GM18508 (cell line): ENCODE results near the gene PHACTR1.
"Not testable (repeated sequence)": the region's sequence is repeated elsewhere in the genome, so short reads cannot be mapped to it uniquely, and the experiment has no call there.

ENCODE experiments used
- ATAC-seq: cut with Tn5 transposase; IDR thresholded peaks from one replicate; pipeline ENCODE4 v1.9.1; 2021; ENCODE audit warnings: moderate number of reproducible peaks; ENCODE audit not compliant: insufficient read depth, unreplicated experiment

The PHACTR1 gene

DNA sequence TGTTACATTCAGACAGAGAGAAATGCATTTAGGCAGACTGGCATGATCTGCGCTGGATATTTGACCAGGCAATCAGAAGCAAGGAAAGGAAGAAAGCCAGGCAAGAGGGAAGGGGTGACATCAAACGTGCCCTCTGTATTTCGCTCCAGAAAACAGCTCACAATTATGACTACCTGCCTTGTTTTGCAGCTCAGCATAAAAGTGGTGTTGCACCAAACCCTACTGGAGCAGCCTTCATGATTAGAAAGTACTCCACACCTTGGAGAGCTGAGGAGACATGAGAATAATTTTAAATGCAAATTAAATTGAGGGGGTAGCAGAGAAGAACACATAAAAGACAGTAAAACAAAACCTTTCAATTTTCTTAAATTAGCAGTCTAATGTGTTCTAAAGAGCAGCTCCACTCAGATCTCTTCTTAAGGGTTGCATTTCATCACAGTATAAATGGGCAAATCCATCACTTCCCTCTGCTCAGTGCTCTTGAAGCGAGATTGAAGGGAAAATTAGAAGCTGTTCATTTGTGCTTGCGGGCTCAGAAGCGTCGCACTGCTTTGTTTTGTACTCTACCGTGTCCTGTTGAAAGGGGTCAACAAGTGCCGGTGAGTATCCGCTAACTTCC lies at the start of gene PHACTR1:
PHACTR1 (plus strand) TSS at position 470 of the 619 bp plus-strand sequence.
- ATAC-seq = no peak

DNA sequence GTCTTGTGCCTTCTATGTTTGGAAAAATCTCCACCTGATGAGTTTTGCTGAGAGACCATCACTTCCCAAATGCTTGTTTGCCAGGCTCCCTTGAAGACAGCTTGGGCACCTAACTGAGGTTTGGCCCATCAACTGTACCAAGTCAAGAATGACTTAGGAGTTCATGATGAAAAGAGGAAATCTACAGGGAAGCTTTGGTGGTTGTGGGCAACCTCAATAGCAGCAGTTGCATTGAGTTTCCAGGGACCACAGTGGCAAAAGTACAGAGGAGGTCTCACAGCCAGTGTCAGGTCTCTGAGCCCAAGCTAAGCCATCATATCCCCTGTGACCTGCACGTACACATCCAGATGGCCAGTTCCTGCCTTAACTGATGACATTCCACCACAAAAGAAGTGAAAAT lies 49.7 kb upstream of the PHACTR1 start:
- no peak for ATAC-seq

DNA sequence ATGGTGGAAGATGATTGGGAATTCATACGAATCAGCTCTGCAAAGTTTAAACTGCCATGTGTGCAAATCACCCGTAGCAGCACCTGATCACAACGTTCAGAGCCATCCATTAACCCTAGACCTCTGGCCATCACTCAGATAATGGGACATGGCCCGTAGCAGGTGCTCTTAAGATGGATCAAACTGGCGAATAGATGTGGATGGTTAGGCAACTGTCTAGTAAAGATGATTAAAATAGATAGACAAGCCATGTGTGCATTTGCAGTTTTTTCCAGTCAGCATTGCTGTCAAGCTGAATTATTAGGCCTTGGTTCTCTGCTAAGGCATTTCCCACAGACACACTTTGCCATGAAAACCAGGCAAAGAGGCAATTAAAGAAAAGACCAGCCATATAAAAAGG lies 40.6 kb upstream of the PHACTR1 start:
- ATAC-seq = no peak

DNA sequence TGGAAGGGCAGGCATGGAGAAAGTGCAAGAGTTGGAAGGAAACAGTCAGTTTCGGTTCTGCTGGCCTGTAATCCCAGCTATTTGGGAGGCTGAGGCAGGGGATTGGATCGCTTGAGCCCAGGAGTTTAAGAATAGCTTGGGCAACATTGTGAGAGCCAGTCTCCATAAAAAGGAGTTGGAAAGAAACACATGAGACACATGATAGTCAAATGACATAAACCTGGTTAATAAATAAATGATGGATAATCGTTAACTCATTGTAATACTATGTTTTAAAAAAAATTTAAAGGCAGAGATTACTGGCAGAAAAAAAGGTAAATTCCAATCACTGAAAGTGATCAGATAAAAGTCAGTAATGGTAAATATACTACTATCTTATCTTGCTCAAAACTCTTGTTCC lies 37.2 kb upstream of the PHACTR1 start:
- ATAC-seq = no peak

DNA sequence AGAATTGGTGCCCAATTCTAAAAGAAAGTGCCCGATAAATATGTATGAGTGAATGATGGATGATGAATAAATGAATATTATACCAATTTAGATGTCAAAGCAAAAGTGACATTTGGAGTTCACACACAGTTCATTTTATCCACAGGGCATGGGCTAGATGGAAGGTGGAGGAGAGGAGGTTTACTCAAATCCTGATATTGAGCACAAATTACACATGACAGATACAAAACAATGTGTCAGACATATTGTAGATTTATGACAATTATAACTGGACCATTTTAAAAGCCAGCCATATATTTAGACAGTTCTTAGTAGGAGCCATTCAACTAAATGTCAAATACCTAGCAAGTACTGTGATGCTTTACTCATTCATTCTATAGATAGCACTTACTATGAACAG lies 23.4 kb upstream of the PHACTR1 start:
- no peak for ATAC-seq

DNA sequence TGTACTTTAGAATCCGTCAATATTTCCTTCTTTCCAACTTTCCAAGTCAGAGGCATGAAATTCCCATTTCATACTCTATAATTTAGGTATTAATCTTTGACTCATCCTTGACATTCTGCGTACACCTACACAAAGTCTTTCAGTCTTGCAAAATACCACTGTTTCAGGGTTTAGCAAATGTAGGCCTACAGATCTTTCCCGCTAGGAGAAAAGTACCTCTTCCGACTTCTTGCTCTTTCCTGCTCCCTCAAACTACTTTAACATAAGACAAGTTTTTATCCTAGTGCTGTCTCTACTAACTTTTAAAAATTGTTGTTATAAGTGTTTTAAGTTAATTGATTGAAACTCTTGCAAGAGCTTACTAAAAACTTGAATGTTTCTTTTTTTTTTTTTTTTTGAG lies 18.3 kb upstream of the PHACTR1 start:
- no peak for ATAC-seq

DNA sequence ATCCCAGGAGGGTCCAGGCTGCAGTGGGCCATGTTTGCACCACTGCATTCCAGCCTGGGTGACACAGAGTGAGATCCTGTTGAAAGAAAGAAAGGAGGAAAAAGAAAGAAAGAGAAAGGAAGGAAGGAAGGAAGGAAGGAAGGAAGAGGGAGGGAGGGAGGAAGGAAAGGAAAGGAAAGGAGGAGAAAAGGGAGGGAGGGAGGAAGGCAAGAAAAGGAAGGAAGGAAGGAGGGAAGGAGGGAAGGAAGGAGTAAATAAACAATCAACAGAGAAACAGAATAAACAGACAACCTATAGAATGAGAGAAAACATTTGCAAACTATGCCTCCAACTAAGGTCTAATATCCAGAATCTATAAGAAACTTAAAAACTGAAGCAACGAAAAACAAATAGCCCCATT lies 11.6 kb upstream of the PHACTR1 start:
- no peak for ATAC-seq

DNA sequence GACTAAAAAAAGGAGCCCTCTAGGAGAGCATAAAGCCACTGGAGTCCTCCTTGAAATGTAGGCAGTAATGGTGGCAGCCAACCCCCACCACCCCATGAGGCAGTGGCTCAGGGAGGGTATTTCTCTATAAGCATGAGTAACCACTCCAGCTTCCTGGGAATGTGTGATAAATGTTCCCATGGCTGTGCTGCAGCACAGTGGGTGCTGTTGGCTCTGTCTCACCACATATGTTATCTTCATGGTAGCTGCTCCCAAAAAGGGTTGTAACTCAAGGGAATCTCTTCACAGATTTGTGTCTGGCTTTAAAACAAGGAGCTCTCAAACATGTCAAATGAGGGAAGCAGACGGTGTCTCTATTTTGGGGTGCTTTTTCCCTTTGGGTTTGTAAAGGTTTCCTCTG lies 7.5 kb upstream of the PHACTR1 start:
- no peak for ATAC-seq

DNA sequence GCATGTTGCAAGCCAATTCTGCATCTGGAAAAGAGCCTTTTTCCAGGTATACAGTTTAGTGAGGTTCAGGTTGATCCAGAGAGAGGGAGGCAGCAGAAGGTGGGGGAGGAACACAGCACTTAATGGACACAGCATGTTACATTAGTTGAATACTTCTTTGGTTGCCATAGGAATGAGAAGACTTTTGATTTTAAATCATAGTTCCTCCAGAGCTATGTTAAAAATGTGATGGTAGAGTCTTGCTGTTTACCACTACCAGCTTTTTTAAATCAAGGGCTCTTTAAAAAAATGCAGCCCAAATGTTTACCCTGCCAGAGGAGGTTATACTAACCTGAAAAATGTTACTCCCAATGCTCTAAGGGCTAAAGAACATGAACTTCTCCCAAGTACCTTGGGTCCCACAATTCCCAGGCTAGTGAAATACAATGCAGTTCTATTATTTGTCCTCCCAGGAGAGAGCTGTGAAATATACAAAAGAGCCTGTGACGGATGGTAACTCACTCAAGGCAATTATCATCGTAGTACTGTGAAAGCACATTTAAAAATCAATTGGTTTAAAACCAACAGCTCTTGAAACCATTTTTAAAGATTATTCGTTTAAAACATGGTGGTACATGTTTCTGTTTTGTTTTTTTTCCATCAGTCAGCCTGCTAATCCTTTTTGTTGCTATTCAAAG lies 6.9 kb upstream of the PHACTR1 start:
- no peak for ATAC-seq

DNA sequence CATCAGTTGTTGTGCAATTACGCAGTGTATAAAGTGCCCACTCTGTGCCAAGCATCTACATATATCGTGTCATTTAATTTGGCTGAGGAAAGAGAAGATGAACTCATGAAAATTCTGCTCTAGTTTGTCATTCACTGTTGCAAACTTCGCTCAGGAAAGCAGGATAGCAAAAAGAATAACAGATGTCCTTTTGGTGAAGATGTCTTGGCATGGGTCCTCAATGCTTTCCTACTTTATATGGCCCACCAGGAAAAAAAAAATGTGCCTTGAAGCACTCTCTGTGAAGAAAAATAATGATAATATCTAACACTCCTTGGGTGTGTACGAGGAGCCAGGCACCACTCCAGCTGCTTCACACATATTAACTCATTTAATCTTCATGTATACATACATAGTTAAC lies 5.6 kb upstream of the PHACTR1 start:
- ATAC-seq = no peak

DNA sequence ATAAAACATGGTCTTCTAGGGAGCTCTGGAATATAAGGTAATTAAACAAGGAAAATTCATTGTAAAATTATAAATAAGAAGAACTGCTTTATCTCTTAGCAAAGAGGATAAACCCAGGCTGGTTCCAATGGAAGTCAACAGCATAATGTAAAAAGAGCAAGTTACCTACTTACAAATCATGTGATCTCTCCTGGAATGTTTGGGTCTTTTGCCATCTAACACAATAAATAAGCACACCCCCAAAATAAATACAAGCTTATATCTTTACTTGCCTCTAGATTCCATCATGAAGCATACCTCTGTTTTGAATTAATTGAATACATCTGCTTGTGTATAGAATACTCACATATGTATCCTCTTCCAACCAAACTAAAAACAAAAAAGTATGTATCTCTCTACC lies 2.5 kb upstream of the PHACTR1 start:
- ATAC-seq = no peak

DNA sequence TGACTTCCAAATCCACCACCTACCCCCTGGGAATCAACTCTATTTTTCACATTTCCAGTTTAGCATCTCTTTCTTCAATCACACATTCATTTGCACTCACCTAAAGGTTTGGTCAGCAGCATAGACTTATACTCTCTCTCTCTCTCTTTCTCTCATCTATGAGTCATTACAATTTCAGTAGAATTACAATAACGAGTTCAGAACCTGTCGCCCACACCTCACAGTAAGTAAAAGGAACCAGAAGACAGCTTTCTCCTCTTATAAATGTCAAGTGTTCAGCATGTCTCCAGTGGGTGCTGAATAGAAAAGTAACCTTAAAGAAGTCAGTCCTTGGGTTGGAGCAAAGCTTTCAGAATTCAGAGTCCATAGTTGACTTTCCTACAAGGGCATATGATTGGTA lies 1.1 kb upstream of the PHACTR1 start:
- ATAC-seq = no peak

DNA sequence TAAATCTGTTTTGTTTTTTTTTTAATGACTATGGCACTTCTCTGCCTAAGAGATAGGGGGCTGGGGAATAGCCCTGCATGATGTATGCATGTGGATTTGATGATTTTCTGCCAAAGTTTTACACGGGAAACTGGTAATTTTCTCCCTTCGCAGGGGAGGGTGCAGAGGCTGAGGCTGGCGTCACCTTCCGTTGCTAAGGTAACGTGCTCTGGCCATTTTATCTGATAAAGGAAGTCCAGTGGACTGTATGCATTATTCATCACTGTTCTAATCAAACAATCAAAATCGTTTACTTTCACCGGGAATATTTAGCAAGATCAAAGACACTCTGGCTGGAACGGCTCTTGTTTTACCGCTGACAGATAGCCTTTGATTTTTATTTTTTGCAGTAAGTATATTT lies 789 bp downstream of the PHACTR1 start:
- ATAC-seq = no peak

DNA sequence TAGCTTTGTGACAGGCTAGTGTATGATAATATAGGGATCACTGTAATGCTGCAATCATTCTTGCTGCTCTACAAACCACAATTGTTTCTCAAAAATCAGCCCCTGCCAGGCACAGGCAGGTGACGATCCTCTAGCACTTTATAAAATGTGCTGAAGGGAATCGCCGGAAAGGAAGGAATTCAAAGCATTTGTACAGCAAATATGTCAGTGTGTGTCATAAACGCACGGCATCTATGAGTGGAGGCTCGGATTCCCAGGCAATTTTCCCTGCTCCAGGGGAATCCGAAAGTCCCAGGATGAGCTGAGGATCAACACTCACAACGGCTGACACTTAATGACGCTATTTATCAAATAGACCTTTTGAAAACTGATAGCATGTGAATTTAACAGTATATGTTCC lies 1.4 kb downstream of the PHACTR1 start:
- no peak for ATAC-seq

DNA sequence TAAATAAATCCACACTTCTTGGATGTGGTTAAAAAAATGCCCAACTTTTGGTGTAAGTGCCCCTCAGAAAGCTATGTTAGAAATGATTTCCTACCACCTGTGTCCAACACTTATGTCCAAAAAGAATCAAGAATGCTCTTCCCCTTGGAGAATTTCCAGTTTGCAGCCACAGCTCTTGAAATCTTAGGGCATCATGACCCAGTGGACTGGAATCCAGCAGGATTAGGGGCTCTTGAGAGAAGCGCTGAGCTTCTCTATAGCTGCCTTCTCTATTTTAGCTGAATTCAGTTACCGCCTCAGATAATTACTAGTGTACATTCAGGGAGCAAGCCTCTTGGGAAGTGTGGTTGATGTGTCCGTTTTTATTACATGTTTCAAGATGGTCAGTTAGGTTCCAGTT lies 2.5 kb downstream of the PHACTR1 start:
- ATAC-seq = no peak

DNA sequence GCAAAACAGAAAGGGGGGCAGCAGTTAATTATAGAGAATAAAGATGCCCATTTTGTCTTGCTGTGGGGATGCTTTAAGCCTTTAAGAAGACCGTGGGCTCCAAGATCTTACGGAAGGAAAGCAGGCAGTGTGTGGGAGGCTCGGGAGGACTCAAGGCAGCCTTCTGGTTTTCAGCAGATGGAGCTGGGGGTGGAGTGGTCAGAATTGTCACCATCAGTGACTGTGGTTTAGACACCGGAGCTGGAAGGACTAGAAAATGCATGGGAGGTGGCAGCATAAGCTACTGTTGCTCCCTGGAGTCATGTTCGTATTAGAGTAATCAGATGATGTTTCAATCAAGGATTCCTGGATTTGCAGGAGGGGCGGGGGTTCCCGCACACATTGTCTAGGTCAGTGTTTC lies 3.7 kb downstream of the PHACTR1 start:
- no peak for ATAC-seq

DNA sequence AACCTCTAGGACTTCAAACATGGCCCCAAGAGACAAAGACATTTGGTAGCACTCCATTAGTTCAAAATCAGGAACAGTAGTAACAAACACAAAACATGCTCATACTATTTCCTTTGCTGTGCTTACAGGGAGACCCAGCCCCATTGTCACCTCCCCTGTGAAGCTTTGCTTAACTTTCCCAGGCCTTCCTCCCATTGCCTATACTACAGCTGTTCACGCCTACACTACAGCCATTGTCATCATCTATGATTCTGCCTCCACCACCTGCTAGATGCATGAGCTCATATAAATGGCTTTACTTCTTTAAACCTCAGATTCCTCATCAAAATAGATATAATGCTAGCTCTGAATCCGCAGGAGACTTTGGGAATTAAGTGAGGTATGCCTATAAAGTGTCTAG lies 8.7 kb downstream of the PHACTR1 start:
- ATAC-seq = no peak

DNA sequence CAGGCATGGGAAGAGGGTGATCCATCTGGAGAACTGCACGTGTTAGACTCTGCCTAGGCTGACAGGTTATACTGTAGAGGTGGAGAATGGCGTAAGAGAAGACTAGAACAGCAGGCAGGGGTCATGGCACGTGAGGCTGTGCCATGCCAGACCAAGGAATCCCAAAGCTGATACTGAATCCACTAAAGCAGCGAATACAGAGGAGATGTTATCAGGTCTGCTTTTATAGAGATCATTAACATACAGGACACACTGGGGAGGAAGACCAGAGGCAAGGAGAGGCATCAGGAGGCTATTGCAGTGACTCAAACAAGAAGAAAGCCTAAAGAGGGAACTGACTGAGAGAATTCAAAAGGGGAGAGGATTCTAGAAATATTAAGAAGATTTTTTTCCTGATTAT lies 12.9 kb downstream of the PHACTR1 start:
- no peak for ATAC-seq

DNA sequence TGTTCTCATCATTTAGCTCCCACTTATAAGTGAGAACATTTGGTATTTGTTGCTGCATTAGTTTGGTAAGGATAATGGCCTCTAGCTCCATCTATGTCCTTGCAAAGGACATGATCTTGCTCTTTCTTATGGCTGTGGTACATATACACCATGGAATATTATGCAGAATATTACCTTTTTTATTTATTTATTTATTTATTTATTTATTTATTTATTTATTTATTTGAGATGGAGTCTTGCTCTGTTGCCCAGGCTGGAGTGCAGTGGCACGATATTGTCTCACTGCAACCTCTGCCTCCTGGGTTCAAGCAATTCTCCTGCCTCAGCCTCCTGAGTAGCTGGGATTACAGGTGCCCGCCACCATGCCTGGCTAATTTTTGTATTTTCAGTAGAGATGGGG lies 14.2 kb downstream of the PHACTR1 start:
- ATAC-seq = not testable (repeated sequence)

DNA sequence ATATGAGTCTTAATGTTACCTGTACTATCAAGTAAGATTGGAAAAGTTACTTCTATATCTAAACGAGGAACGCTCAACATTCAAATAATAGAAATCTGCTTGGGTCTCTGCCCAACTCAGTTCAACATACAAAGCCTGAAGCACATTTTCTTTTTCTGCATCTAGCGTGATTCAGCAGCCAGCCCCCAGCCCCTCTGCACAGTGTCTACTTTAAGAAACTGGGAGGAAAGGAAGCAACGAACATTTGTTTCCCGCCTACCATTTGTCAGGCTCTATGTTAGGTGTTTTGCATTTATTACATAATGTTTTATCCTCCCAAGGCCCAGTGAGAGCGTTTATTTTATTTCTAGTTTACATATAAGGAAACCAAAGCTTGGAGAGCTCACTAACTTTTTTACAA lies 17.3 kb downstream of the PHACTR1 start:
- ATAC-seq = no peak

DNA sequence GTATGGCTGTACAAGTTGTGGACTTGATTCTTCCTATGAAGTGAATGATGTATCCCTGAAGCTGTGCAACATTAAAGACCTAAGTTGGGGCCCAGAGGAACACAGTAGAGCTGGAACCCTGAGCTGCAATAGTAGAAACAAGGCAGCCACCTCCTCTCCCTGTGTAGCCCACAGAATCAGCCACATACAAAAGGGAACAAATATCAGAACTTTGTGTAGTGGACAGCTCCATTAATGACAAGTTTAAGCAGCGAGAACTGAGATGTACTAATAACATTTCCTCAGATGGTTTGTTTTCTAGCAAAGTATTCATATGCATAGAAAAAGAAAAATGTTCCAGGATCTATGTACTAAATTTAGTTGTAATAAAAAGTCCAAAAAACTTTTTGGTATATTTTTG lies 19.2 kb downstream of the PHACTR1 start:
- no peak for ATAC-seq

DNA sequence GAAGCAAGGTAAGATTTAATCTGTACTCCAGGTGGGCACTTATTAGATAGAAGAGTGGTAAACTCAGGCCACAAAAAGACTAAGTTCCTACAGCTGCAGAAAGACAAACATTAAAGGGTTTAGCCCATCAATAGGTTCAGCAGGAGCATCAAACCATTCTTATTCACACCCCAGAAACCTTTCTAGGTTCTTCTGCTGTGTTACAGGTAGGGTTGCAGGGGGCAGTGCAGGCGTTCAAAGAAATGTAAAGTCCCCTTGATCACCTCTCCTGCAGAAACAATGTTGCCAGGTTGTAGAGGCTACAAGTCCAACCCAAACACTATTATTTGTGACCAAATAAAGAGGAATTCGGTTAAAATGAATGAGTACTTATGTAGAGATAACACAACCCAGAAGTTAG lies 31.8 kb downstream of the PHACTR1 start:
- ATAC-seq = no peak
